Left hindlimb (tissue), 1 donor: ENCODE results near the gene MEI1.

Source experiments
- DNase-seq: peaks from one replicate; pipeline ENCODE4 v3.0.0-alpha.2; 2018

Gene MEI1

DNA sequence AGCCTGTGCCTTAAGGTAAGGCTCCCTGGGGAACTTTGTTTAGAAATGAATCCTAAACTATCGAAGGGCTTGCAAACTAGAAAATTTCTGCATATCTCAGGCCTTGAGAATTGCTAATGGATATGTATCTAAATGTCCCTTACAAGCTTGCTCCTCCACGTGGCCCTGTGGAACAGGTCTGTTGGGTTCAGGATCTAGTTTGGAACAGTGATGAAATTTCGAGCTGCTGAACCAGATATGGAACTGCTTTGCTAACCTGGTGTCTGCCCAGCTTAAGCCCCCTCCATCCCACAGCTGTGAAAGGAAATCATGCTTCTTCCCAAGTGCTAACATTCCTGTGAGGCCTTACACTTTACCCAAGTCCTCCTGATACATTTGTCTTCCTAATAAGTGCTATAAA lies 145.2 kb downstream of the MEI1 start:
- DNase-seq, result no peak

DNA sequence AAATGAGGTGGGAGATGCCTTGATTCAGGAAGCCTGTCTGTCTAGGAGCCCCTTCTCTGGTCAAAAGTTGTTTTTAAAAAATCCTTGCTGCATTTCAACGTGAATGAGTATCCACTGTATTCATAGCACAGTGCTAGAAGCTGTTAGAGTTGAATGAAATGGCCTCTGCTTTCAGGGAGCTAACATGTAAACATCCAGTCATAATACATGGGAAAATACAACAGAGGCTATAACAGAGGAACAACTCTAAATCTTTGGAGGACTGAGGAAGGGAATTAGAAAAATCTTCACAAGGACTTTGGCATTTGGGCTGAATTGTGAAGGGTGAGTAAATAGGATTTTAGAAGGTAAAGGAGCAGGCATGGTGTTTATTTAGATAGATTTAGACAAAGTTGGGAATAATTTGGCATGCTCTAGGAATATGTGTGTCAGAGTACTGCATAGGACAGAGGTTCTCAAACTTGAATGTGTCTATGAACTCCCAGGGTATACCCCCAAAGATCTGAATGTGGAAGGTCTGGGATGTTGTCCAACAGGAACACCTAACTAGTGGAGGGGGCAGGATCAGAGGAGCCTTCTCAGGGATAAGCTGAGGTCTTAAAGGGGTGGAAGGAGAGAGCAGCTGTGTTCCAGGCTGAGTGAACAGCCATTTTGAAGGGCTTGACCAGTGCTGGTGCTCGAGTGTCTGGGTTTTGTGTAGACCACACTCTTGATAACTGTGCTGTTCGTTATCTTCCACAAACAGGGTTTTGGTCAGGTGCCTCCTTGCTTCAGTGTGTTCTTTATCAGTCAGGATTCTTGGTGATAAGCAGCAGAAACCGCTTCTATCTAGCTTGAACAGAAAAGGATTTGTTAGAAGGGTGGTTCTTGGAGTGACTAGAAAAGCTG lies 146.3 kb downstream of the MEI1 start:
- DNase-seq, result no peak

DNA sequence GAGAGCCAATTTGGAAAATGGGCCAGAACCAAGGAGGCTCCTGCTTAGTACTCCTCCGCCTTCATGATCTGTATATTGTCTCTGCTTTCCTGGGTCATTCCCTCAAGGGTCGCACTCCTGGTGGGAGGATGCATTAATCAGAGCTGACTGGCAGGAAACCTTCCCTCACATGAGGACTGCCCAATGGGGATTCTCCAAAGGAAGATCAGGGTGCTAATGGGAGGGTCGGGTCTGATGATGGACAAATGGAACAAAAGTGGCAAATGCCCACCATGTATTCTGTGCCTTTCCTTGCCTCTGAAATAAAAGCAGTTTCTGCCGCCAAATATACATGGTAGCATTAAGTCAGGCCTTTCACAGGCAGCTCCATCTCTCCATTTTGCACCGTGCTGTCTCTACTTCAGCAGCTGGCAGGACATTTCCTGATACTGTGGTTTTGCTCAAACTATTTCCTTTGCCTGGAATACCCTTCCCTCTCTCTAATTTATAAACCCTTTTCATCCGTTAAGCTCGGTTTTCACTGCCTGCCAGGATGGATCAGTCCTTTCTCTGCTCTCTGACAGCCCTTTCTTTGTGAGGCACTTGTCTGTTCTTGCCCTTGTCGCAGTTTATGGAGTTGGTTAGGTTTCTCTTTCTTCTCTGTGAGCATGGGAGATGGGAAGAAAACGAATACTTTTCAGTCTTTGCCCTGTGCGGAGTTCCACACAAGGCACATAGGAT lies 147.1 kb downstream of the MEI1 start:
- DNase-seq, result no peak

- no peak for DNase-seq
Observed at GRCh38 chr22:41847300-41847699, 148.0 kb downstream of the MEI1 start.

DNA sequence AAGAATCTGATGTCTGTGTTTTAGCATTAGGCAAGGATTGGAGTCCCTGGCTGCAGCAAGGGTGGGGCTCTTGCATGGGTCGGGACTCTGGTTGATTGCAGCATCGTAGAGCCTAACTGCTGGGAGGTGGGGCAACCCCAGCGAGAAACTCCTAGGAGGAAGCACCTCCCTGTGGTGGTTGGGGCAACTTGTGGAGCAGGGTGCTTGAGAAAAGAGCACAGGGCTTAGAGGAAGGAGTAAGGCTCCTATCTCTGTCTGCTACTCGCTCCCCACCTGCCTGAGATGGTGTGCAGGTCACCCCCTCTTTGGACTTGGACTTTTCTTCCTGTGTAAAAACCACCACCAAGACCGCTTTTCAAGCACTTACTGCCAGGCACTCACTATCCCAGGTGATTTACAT lies 149.2 kb downstream of the MEI1 start:
- no peak for DNase-seq
